GM12872 (cell line): ENCODE data around the gene ZNF665.

Experiments
- TF ChIP-seq, protein P1 (sequence below): IDR thresholded peaks from 3 replicates; pipeline ENCODE4 v1.5.1; 2011; ENCODE audit warnings: low read depth, mild to moderate bottlenecking, low read length, moderate library complexity; ENCODE audit not compliant: insufficient read depth

Gene ZNF665

DNA sequence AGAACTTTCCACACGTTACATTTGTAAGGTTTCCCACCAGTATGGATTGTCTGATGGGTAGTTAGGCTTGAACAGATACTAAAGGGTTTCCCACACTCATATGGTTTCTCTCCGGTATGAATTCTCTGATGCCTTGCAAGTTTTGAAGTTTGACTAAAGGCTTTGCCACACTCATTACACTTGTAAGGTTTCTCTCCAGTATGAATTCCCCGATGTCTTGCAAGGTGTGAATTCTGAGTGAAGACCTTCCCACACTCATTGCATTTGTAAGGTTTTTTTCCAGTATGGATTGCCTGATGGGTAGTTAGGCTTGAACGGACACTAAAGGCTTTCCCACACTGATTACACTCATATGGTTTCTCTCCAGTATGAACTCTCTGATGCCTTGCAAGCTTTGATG lies 52.8 kb downstream of the ZNF665 start:
- TF ChIP-seq, protein P1, sequence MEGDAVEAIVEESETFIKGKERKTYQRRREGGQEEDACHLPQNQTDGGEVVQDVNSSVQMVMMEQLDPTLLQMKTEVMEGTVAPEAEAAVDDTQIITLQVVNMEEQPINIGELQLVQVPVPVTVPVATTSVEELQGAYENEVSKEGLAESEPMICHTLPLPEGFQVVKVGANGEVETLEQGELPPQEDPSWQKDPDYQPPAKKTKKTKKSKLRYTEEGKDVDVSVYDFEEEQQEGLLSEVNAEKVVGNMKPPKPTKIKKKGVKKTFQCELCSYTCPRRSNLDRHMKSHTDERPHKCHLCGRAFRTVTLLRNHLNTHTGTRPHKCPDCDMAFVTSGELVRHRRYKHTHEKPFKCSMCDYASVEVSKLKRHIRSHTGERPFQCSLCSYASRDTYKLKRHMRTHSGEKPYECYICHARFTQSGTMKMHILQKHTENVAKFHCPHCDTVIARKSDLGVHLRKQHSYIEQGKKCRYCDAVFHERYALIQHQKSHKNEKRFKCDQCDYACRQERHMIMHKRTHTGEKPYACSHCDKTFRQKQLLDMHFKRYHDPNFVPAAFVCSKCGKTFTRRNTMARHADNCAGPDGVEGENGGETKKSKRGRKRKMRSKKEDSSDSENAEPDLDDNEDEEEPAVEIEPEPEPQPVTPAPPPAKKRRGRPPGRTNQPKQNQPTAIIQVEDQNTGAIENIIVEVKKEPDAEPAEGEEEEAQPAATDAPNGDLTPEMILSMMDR: no peak

DNA sequence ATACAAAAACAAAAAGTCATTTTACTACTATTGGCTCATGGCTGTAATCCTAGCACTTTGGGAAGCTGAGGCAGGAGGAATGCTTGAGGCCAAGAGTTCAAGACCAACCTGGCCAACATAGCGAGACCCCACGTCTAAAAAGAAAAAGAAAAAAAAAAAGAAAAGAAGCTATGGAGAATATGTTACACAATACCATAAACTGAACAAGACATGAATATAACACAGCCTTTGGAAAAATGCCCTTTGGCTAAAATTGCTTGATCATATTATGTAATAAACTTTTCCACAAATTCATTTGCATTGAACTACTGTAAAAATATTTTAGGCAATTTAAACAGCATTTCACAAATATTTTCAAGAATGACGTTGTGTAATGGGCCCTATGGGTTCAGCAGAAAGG lies 56.7 kb downstream of the ZNF665 start:
- TF ChIP-seq, protein P1: no peak

DNA sequence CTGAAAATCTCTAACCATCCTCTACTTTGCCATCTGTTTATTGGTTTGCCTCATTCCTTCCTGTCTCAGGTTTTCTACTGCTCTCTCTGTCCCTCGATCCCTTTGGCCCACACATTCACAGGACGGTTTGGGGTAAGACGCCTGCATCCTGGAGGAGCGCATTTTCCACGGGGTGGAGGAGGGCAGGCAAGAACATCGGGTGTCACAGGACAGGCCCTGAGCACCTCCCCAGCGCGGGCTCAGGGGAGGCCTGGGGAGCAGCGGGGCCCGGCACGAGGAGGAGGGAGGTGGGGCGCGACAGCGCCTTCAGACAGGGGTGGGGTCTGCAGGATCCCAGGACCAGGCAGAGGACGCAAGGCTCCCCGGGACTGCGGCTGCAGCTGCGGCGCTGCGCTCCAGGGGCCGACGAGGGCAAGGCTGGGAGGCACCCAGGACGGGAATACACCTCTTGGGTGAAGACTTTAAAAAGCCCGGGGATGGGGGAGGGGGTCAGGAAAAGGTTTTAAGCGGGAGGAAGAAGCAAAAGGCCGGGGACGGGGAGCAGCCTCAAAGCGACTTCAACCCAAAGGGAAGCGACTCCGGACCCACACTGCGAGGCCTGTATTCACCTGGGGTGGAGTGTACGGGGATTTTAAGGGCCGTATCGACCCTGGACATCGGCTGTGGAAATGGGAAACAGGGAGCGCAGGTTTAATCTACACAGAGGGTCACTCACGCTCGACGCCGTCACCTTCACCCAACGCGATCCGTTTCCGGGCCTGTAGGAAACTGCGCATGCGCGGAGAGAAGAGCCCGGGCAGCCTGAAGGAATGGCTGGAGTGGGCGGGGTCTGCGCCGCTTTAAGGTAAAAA lies 60.8 kb downstream of the ZNF665 start, which contains the start of gene ZNF415:
TSS of gene ZNF415 (minus strand) at position 770 of the 851 bp plus-strand sequence. CDS start 10,234 bp downstream, outside the sequence.
- TF ChIP-seq, protein P1: no peak

DNA sequence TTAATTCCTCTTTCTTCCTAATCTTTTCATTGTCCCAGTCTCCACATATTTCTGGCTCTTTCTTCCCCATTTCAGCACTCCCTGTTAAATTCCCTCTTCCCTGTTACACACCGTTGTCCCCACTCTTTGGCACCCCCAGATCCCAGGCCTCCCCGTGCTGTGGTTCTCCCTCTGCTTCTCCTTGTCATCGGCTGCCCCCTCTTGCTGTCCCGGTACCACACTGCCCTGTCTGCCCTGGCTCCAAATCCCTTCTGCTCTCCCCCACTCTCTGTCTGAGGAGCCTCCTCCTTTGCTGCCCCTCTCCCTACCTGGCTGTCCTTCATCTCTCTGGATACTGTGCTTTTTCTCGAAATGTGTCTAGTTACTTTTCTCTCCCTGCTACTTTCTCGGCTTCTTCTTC lies 61.4 kb downstream of the ZNF665 start:
- TF ChIP-seq, protein P1: no peak

DNA sequence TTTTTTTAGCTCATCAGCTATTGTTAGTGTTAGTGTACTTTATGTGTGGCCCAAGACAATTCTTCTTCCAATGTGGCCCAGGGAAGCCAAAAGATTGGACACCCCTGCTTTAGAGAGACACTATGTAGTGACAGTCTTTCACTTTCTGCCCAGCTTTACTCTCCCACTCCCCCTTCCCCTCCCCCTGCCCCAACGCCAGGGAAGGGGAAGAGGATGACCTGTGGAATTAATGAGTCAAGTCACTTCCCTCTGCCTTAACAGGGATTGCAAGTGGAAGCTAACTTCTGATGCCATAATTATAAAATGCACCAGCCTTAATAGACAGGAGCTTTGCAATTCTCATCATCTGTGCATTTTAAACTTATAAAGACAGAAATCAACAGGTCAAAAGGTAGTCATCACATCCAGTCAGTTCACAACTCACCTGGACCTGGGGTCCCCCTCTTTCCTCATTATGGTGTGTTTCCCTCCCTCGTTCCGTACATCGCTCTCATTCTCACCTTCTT lies 62.0 kb downstream of the ZNF665 start:
- TF ChIP-seq, protein P1: no peak

DNA sequence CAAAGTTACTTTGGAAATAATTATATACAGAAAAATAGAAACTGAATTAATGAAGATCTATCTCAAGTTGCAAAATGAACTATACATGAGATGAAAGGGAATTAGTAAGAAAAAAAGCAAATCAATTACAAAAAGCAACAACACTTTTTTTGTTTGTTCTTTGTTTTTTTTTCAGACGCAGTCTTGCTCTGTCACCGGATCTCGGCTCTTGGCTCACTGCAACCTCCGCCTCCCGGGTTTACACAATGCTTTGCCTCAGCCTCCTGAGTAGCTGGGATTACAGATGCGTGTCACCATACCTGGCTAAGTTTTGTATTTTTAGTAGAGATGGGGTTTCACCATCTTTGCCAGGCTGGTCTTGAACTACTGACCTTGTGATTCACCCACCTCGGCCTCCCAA lies 62.7 kb downstream of the ZNF665 start:
- TF ChIP-seq, protein P1: no peak

DNA sequence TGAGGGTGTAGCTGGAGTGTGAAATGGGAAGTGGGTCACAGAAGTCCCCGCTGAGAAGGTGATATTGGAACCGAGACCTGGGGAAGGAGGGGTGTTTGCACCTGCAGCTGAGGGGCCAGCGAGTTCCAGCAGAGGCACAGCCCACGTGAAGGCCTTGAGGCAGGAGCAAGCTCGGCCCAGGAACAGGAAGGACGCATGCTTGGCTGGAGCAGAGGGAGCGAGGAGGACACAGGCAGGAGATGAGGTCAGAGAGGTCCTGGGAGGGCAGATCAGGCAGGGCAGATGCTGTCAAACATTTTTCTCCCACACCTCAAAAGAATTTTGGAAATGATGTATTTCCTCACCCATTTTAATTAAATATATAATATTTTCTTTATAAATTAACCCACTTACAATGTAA lies 69.8 kb downstream of the ZNF665 start:
- TF ChIP-seq, protein P1: no peak
